22Rv1 (cell line): ENCODE data around the gene APBB1.

Source experiments
- H3K27ac ChIP-seq: fragments of 450-650 bp; 2 replicates; pipeline ENCODE4 v1.5.1; 2017
- CTCF ChIP-seq: fragments of 450-650 bp; IDR thresholded peaks from 2 replicates; pipeline ENCODE4 v1.5.1; 2017; ENCODE audit warnings: mild to moderate bottlenecking
- ZFX ChIP-seq: fragments of 450-650 bp; IDR thresholded peaks from 2 replicates; pipeline ENCODE4 v1.6.1; 2017; ENCODE audit warnings: antibody characterized with exemption, borderline replicate concordance

APBB1 gene

GRCh38 chr11:6345366-6345765 is 73.5 kb downstream of the APBB1 start:
- H3K27ac ChIP-seq = no peak overlapping the region
- TF ChIP-seq CTCF (no peak), ZFX (no peak)
